ENCODE data around the gene KBTBD13.

GRCh38 chr15:65051266-65051665 lies 25.3 kb upstream of the KBTBD13 start:
- TF ChIP-seq CTCF (IDR thresholded peaks at IDR 0.05): no peak
- TF ChIP-seq SIN3A (IDR thresholded peaks at IDR 0.05; ENCODE audit: borderline replicate concordance, insufficient read depth, low read depth, low read length): no peak
- no peak for TF ChIP-seq TCF7L2 (IDR thresholded peaks at IDR 0.05; ENCODE audit: low read depth, low read length)

Measured in Panc1 (cell line).